Activated B cell treated with CpG ODN at 0.5 μM for 24 hours (primary cell): ENCODE results near the gene PKLR. TPM values are rescaled to one million over a fixed set of nuclear protein-coding genes. Genes with fewer than 3 reads are reported as not detected.
"Not testable (repeated sequence)": the region's sequence is repeated elsewhere in the genome, so short reads cannot be mapped to it uniquely, and the experiment has no call there.

Experiments used
- ATAC-seq: fragments of 200-7000 bp; cut with Tn5 transposase; one replicate; pipeline ENCODE4 v1.10.0; 2021; ENCODE audit warnings: low read depth, mild to moderate bottlenecking, moderate library complexity
- CTCF ChIA-PET: fragments of 350-600 bp; sonication (Branson Sonifier 250); formaldehyde crosslinking; loops from one replicate; lab custom pipeline; 2021; ENCODE audit warnings: antibody characterized with exemption; lab: Charles Lee
- POLR2A ChIA-PET: fragments of 350-600 bp; sonication (Branson Sonifier 250); formaldehyde crosslinking; loops from one replicate; lab custom pipeline; 2021; ENCODE audit warnings: antibody characterized with exemption; lab: Charles Lee
- DNase-seq: peaks from one replicate; pipeline ENCODE4 v3.0.0; 2022
- H3K27ac Mint-ChIP-seq: one replicate; pipeline ENCODE4 v1.8.0; 2020; ENCODE audit warnings: mixed read lengths
- H3K27me3 Mint-ChIP-seq: one replicate; pipeline ENCODE4 v1.8.0; 2021; ENCODE audit warnings: mixed read lengths
- H3K36me3 Mint-ChIP-seq: one replicate; pipeline ENCODE4 v1.8.0; 2021; ENCODE audit warnings: low read depth, mixed read lengths
- H3K4me1 Mint-ChIP-seq: one replicate; pipeline ENCODE4 v1.8.0; 2021; ENCODE audit warnings: mixed read lengths
- H3K4me3 Mint-ChIP-seq: one replicate; pipeline ENCODE4 v1.8.0; 2020; ENCODE audit warnings: mild to moderate bottlenecking, mixed read lengths
- H3K9me3 Mint-ChIP-seq: one replicate; pipeline ENCODE4 v1.8.0; 2020; ENCODE audit warnings: mixed read lengths
- CTCF ChIP-seq: fragments of 200-600 bp; IDR thresholded peaks from one replicate; pipeline ENCODE4 v1.8.0; 2022; ENCODE audit warnings: antibody characterized with exemption, mild to moderate bottlenecking
- intact Hi-C: fragments of 100-400 bp; cut with micrococcal nuclease; formaldehyde crosslinking; loops from one replicate; pipeline ENCODE4 v1.15.1; 2024
- total RNA-seq: library from RNA; stranded (reverse); gene quantifications from 2 replicates; pipeline ENCODE4 v1.2.3, GENCODE V29; 2022

The PKLR gene
- total RNA-seq, 1 donor from 2014 or later = 0.18 TPM

DNA sequence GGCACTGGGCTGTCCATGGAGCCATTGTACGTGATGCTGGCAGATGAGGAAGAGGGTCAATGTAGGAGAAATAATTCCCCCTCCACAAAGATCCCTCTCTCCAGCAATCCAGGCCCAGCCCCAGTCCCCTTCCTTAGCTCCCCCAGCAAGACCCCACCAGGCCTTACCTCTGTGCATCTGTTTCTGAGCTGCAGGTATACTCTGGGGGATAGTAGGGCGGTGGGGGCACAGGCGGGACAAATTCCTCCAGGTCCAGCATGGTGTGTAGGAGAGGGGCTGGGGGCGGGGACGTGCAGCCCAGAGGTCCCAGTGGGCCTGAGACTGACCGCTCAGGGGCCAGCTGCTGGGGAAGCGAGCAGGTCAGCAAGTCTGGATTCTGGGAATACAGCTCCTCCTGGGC lies 49.7 kb downstream of the PKLR start:
- ATAC-seq (no peak), DNase-seq (no peak)
- Mint-ChIP-seq H3K4me1 (peaks cover 32% of the 10 kb centered on the region), H3K36me3 (peaks cover 8% of the 10 kb centered on the region), H3K4me3 (no peak overlapping the region), H3K9me3 (no peaks in the 10 kb centered on the region), H3K27ac (no peak overlapping the region), H3K27me3 (no peaks in the 10 kb centered on the region)
- no peak for TF ChIP-seq CTCF
- intact Hi-C loops = loop anchor here (10.0 kb wide), 1 partner anchor 803 kb away; the partner anchor contains the start of genes LAMTOR2 and UBQLN4
- POLR2A ChIA-PET = interaction anchor here (0.5 to 5.4 kb wide), 16 partner anchors 9 to 757 kb away, joined by 3 to 31 read pairs (median 6); partner anchors contain the start of genes ASH1L, CLK2, FDPS and RUSC1
- CTCF ChIA-PET = interaction anchor here (0.5 to 4.0 kb wide), 25 partner anchors 9 to 460 kb away, joined by 3 to 79 read pairs (median 4); partner anchors contain the start of genes CLK2, FDPS, RUSC1 and SCAMP3

GRCh38 chr1:155250633-155251449 lies 50.4 kb downstream of the PKLR start:
- H3K4me3 Mint-ChIP-seq = peak overlapping the region; percentile 73
- intact Hi-C loops = loop anchor here (1.0 to 10.0 kb wide), 5 partner anchors 57 to 804 kb away; partner anchors contain the start of genes FDPS, LAMTOR2 and UBQLN4
- peaks cover 2% of the 10 kb centered on the region for H3K36me3 Mint-ChIP-seq
- POLR2A ChIA-PET = interaction anchor here (0.5 to 5.4 kb wide), 22 partner anchors 9 to 909 kb away, joined by 3 to 31 read pairs (median 5); partner anchors contain the start of genes ASH1L, CLK2, FDPS and MTX1
- CTCF ChIA-PET = interaction anchor here (0.6 to 4.0 kb wide), 33 partner anchors 10 to 478 kb away, joined by 3 to 79 read pairs (median 4); partner anchors contain the start of genes CLK2, FDPS, HCN3 and MTX1
- peak; percentile 96 for ATAC-seq
- TF ChIP-seq CTCF = peak; percentile 84
- peak overlapping the region; percentile 39 for H3K27ac Mint-ChIP-seq
- no peaks in the 10 kb centered on the region for H3K27me3 Mint-ChIP-seq
- DNase-seq = peak; percentile 95
- no peaks in the 10 kb centered on the region for H3K9me3 Mint-ChIP-seq
- peaks cover 29% of the 10 kb centered on the region for H3K4me1 Mint-ChIP-seq

DNA sequence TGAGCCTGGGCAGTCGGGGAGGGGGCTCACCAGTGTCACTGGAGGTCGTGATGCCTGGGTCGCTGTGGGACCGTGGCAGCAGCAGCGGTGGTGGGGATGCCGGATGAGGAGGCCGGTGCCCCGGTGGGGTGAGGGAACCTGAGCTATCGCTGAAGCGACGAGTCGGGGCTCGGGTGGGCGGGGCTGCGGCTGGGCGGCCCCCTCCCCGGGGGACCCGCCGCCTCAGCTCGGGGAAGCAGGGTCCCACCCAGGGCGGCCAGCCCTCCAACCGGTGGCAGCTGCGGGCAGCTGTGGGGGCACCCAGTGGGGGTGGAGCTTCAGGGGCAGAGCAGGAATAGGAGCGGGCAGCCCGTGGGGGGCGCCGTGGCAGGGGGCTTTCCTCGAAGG lies 51.0 kb downstream of the PKLR start:
- Mint-ChIP-seq H3K27me3 (no peaks in the 10 kb centered on the region), H3K36me3 (no peaks in the 10 kb centered on the region), H3K4me3 (peak overlapping the region; percentile 73), H3K27ac (no peak overlapping the region), H3K4me1 (peaks cover 23% of the 10 kb centered on the region), H3K9me3 (no peaks in the 10 kb centered on the region)
- no peak for TF ChIP-seq CTCF
- ChIA-PET POLR2A (interaction anchor here (0.5 to 5.4 kb wide), 13 partner anchors 9 to 313 kb away, joined by 3 to 31 read pairs (median 7); partner anchors contain the start of genes ASH1L, CLK2, FDPS and MTX1), CTCF (interaction anchor here (0.8 to 4.0 kb wide), 21 partner anchors 9 to 479 kb away, joined by 3 to 79 read pairs (median 5); partner anchors contain the start of genes CLK2, FDPS, HCN3 and MTX1)
- DNase-seq = no peak
- intact Hi-C loops = loop anchor here (1.0 to 10.0 kb wide), 5 partner anchors 58 to 805 kb away; partner anchors contain the start of genes FDPS, LAMTOR2 and UBQLN4
- ATAC-seq = peak; percentile 12

GRCh38 chr1:155247667-155248553 lies 53.3 kb downstream of the PKLR start:
- ATAC-seq = no peak
- intact Hi-C loops = no loop called here
- Mint-ChIP-seq H3K4me3 (no peak overlapping the region), H3K36me3 (peaks cover 3% of the 10 kb centered on the region), H3K27me3 (peaks cover 2% of the 10 kb centered on the region), H3K4me1 (peaks cover 25% of the 10 kb centered on the region), H3K27ac (no peak overlapping the region), H3K9me3 (no peaks in the 10 kb centered on the region)
- POLR2A ChIA-PET = interaction anchor here (0.7 to 5.4 kb wide), 5 partner anchors 14 to 436 kb away, joined by 3 to 30 read pairs (median 4); partner anchors contain the start of genes CLK2 and SCAMP3
- CTCF ChIA-PET = interaction anchor here (0.9 to 2.0 kb wide), 2 partner anchors 21 to 76 kb away, joined by 3 to 6 read pairs; no protein-coding TSS in a partner anchor
- DNase-seq = no peak
- no peak for TF ChIP-seq CTCF

DNA sequence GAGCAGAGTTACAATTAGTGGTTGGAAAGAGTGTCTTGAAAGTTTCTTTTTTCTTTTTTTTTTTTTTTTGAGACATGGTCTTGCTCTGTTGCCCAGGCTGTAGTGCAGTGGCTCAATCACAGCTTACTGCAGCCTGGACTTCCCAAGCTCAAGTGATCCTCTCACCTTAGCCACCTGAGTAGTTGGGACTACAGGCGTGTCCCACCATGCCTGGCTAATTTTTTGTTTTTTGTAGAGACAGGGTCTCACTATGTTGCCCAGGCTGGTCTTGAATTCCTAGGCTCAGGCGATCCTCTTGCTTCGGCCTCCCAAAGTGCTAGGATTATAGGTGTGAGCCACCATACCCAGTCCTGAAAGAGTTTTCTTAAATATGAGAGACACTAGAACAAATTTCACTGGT lies 54.4 kb downstream of the PKLR start:
- ATAC-seq, H3K4me3 Mint-ChIP-seq, H3K27ac Mint-ChIP-seq, DNase-seq, H3K36me3 Mint-ChIP-seq, H3K27me3 Mint-ChIP-seq, intact Hi-C loops, H3K9me3 Mint-ChIP-seq: not testable (repeated sequence)
- ChIA-PET CTCF (interaction anchor here (2.0 kb wide), 1 partner anchor 77 kb away, joined by 6 read pairs; no protein-coding TSS in a partner anchor), POLR2A (interaction anchor here (0.5 to 1.7 kb wide), 3 partner anchors 15 to 106 kb away, joined by 4 to 6 read pairs (median 4); partner anchors contain the start of genes CLK2 and SCAMP3)
- peaks cover 25% of the 10 kb centered on the region for H3K4me1 Mint-ChIP-seq
